Tibial artery (tissue), 4 donors: ENCODE measurements around the gene ERH.

Experiments used
- DNase-seq, 2 donors: peaks; one replicate each; pipeline ENCODE4 v3.0.0-alpha.2; 2019
- H3K27ac ChIP-seq, 2 donors: fragments of 200-600 bp; sonication (generic) in 1 of 2; 1 replicate in 1 of 2; 2 replicates in 1 of 2; pipeline ENCODE4 v1.5.1; 2018 to 2019; ENCODE audit warnings: mild to moderate bottlenecking in 1 of 2
- H3K27me3 ChIP-seq, 2 donors: fragments of 200-600 bp; sonication (generic) in 1 of 2; one replicate each; pipeline versions ENCODE4 v1.5.1 to v1.6.0; 2016 to 2019
- H3K36me3 ChIP-seq, 3 donors: fragments of 200-600 bp; sonication (generic) in 2 of 3; one replicate each; pipeline ENCODE4 v1.5.1; 2016 to 2019; ENCODE audit warnings: mild to moderate bottlenecking in 2 of 3
- H3K4me1 ChIP-seq, 4 donors: fragments of 200-600 bp; sonication (generic) in 2 of 4; 1 replicate in 3 of 4; 2 replicates in 1 of 4; pipeline ENCODE4 v1.5.1; 2016 to 2019
- H3K4me3 ChIP-seq, 2 donors: fragments of 200-600 bp; sonication (generic) in 1 of 2; 1 replicate in 1 of 2; 2 replicates in 1 of 2; pipeline ENCODE4 v1.5.1; 2018 to 2019; ENCODE audit warnings: mild to moderate bottlenecking in 2 of 2
- H3K9me3 ChIP-seq, 3 donors: fragments of 200-600 bp; sonication (generic) in 1 of 3; one replicate each; pipeline ENCODE4 v1.5.1; 2016 to 2019
- intact Hi-C: fragments of 100-400 bp; cut with DNase I; formaldehyde crosslinking; loops from one replicate; pipeline ENCODE4 v1.15.0; 2023; ENCODE audit warnings: low total_unique reads
- TF ChIP-seq, protein P1 (sequence below), 2 experiments: fragments of 200-600 bp in 1 of 2; fragments of 450-650 bp in 1 of 2; IDR thresholded peaks; one replicate each; pipeline ENCODE4 v1.5.1; 2017 to 2019; ENCODE audit warnings: antibody characterized with exemption in 2 of 2, mild to moderate bottlenecking in 1 of 2, moderate library complexity in 1 of 2

Gene ERH

DNA sequence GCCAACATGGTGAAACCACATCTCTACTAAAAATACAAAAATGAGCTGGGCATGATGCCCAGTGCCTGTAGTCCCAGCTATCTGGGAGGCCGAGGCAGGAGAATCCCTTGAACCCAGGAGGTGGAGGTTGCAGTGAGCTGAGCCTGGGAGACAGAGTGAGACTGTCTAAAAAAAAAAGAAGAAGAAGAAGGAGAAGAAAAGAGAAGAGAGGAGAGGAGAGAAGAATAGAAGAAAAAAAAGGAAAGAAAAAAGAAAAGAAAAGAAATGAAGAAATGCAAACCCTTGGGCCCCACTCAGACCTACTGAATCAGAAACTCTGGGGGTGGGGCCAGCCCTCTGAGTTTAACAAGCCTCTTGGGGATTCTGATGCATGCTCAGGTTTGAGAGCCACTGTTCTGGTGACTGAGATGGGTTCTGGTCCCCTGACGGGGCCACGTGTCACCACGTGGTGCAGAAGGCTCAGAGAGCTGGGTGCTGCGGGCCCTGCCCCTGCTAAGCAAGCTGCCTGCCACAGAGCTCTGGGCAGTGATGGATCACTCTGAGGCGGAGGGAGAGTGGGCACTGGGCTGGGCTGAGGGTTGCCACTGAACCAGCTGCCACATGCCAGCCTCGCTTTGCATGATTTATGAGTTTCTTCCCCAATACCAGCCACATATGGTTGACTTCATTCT lies 37.5 kb downstream of the ERH start:
- Histone ChIP-seq H3K4me1 (peaks cover 0 to 23% (median 10%) of the 10 kb centered on the region in 4 donors), H3K9me3 (no peaks in the 10 kb centered on the region), H3K27ac (no peak overlapping the region), H3K27me3 (peaks cover 0 to 3% of the 10 kb centered on the region in 2 donors), H3K4me3 (no peak overlapping the region), H3K36me3 (no peaks in the 10 kb centered on the region)
- no peak for DNase-seq
- TF ChIP-seq, protein P1, sequence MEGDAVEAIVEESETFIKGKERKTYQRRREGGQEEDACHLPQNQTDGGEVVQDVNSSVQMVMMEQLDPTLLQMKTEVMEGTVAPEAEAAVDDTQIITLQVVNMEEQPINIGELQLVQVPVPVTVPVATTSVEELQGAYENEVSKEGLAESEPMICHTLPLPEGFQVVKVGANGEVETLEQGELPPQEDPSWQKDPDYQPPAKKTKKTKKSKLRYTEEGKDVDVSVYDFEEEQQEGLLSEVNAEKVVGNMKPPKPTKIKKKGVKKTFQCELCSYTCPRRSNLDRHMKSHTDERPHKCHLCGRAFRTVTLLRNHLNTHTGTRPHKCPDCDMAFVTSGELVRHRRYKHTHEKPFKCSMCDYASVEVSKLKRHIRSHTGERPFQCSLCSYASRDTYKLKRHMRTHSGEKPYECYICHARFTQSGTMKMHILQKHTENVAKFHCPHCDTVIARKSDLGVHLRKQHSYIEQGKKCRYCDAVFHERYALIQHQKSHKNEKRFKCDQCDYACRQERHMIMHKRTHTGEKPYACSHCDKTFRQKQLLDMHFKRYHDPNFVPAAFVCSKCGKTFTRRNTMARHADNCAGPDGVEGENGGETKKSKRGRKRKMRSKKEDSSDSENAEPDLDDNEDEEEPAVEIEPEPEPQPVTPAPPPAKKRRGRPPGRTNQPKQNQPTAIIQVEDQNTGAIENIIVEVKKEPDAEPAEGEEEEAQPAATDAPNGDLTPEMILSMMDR (IDR thresholded peaks at IDR 0.05): no peak
- intact Hi-C loops: loop anchor here (5.0 kb wide), 1 partner anchor 118 kb away; no protein-coding TSS in a partner anchor

DNA sequence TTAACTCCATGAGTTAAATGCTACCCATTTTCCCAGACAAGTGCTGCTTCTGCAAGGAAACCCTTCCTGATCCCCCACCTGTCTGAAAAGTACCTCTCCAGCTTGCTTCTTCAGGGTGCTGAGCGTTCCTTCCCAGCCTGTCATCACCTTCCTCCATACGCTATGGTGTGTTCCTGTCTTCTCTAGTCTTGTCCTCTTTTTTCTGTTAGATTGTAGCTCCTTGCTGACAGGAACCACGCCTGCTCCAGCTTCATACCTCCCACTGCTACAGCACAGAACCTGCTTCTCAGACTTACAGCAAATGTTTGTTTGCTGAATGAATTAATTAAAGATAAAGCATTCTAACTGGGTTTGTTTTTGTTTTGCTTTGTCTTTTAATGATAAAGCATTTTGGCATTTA lies 39.1 kb downstream of the ERH start:
- peaks cover 0 to 36% (median 20%) of the 10 kb centered on the region in 4 donors for H3K4me1 ChIP-seq
- TF ChIP-seq, protein P1 (IDR thresholded peaks at IDR 0.05): no peak
- intact Hi-C loops: loop anchor here (5.0 kb wide), 1 partner anchor 97 kb away; the partner anchor contains the start of gene GALNT16
- no peak overlapping the region for H3K4me3 ChIP-seq
- peaks cover 0 to 3% of the 10 kb centered on the region in 2 donors for H3K27me3 ChIP-seq
- no peak for DNase-seq
- H3K27ac ChIP-seq: no peak overlapping the region
- H3K36me3 ChIP-seq: no peaks in the 10 kb centered on the region
- no peaks in the 10 kb centered on the region for H3K9me3 ChIP-seq

DNA sequence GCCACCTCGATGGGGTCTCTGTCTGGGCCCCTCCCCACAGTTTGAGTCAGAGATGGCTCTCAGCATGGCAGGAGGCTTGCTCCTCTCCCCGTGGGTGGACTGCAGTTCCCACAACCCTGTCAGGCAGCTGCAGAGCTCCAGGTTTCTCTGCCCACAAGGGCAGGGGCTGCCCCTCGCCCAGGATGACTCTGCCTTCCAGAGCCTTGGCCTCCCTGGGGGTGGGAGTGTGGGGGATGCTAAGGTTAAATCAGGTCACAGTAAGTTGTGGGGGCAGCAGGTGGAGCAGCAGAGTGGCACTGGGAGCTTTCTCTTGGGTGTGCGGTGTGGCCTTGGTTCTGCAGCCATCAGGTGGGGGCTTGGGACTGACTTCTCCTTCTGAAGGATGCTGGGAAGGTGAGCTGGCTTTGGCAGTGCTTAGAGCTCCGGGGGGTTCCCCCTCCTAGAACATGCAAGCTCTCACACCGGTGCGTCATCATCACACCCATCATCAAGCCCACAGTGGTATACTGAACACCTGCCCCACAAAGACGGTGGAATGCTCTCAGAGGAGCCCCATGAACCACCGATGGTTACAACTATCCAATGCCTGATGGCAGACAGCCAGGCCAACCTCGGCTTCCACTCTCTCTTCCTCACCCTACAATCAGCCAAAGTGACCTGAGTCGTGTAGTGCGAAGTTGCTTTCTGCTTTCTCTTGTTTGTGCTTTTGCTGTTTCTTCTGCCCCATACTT lies 39.7 kb downstream of the ERH start:
- H3K27me3 ChIP-seq: no peaks in the 10 kb centered on the region
- no peaks in the 10 kb centered on the region for H3K36me3 ChIP-seq
- intact Hi-C loops: loop anchor here (5.0 kb wide), 1 partner anchor 96 kb away; the partner anchor contains the start of gene GALNT16
- no peak overlapping the region for H3K27ac ChIP-seq
- no peaks in the 10 kb centered on the region for H3K9me3 ChIP-seq
- peaks cover 0 to 36% (median 20%) of the 10 kb centered on the region in 4 donors for H3K4me1 ChIP-seq
- TF ChIP-seq, protein P1 (IDR thresholded peaks at IDR 0.05): no peak
- no peak overlapping the region for H3K4me3 ChIP-seq
- DNase-seq: no peak

DNA sequence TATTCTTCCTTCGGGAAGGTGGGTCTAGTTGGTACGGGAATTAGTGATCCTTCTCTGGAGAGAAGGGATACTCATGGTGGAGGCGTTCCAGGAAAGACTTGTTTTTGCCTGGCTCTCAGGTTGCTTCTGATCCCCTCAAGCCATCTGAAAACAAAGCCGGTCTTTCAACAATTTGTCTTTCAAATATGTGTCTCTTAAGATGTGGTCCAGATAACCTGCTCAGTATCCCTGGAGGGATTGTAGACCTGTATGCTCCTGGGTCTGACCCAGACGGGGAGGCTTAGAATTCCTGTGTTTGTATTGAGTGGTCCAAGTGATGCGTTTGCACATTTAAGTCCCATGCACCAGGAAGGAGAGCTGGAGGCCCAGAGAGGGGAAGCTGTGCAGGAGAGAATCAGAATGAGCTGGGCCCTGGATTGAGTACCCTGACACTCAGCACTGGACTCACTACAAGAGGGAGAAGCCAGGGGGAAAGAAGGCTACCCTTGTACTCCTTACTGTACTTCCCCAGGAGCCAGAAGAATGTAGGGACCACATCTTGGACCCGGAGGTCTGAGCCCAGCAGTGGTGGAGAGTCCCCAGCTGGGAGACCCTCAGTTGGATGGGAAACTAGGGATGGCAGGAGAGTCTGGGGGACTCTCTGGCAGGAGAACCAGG lies 40.4 kb downstream of the ERH start:
- Histone ChIP-seq H3K27me3 (no peaks in the 10 kb centered on the region), H3K4me3 (no peak overlapping the region), H3K27ac (no peak overlapping the region), H3K9me3 (no peaks in the 10 kb centered on the region), H3K4me1 (peaks cover 0 to 36% (median 20%) of the 10 kb centered on the region in 4 donors), H3K36me3 (no peaks in the 10 kb centered on the region)
- DNase-seq: no peak
- TF ChIP-seq, protein P1 (IDR thresholded peaks at IDR 0.05): no peak
- intact Hi-C loops: loop anchor here (5.0 kb wide), 1 partner anchor 95 kb away; the partner anchor contains the start of gene GALNT16

DNA sequence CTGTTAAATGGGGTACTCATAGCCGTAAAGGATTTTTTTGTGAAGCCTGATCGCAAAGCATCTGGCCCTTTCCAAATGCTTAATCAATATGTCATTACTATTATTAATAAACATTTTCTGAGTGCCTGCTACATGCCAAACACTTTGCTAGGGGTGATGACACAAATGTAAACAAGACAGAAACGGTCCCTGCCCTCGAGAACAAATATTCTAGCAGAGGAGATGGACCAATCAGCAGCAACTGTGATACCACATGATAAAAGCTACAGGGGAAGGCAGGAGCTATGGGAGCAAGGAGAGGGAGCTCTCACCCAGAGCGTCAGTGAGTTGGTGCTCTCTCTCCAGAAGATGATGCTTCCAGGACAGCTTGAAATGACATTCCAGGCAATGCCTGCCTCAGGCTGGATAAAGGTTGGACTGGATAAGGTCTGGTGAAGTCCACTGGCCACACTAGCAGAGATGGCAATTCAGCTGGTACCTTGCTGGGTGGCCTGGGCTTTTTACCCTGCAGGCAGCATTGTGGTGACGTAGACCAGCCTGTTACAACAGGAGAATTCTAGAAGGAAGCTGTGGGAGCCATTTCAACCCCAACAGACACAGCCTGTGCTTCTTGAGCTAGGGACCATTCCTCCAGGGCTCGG lies 41.1 kb downstream of the ERH start:
- no peak for DNase-seq
- Histone ChIP-seq H3K27me3 (no peaks in the 10 kb centered on the region), H3K9me3 (no peaks in the 10 kb centered on the region), H3K4me3 (no peak overlapping the region), H3K27ac (peak overlapping the region in 1 of 2 donors; percentile 81), H3K36me3 (no peaks in the 10 kb centered on the region), H3K4me1 (peaks cover 0 to 36% (median 20%) of the 10 kb centered on the region in 4 donors)
- TF ChIP-seq, protein P1 (IDR thresholded peaks at IDR 0.05): no peak
- intact Hi-C loops: loop anchor here (5.0 kb wide), 1 partner anchor 95 kb away; the partner anchor contains the start of gene GALNT16
